D721Med (cell line): ENCODE results near the gene SH2D7.

Experiments
- DNase-seq: peaks from one replicate; pipeline ENCODE4 v3.0.0; 2011; ENCODE audit warnings: low spot score; ENCODE audit not compliant: insufficient read length
- FAIRE-seq: peaks from 2 replicates; lab custom pipeline; 2011; peaks lifted over from hg19 to GRCh38; lab: Jason Lieb, UNC
- TF ChIP-seq, protein P1 (sequence below): IDR thresholded peaks from 2 replicates; pipeline ENCODE4 v1.5.1; 2012; ENCODE audit warnings: mild to moderate bottlenecking, control low read depth; ENCODE audit not compliant: insufficient read depth; ENCODE audit errors: missing control alignments

The SH2D7 gene

GRCh38 chr15:78054966-78055365 lies 37.4 kb upstream of the SH2D7 start:
- TF ChIP-seq, protein P1, sequence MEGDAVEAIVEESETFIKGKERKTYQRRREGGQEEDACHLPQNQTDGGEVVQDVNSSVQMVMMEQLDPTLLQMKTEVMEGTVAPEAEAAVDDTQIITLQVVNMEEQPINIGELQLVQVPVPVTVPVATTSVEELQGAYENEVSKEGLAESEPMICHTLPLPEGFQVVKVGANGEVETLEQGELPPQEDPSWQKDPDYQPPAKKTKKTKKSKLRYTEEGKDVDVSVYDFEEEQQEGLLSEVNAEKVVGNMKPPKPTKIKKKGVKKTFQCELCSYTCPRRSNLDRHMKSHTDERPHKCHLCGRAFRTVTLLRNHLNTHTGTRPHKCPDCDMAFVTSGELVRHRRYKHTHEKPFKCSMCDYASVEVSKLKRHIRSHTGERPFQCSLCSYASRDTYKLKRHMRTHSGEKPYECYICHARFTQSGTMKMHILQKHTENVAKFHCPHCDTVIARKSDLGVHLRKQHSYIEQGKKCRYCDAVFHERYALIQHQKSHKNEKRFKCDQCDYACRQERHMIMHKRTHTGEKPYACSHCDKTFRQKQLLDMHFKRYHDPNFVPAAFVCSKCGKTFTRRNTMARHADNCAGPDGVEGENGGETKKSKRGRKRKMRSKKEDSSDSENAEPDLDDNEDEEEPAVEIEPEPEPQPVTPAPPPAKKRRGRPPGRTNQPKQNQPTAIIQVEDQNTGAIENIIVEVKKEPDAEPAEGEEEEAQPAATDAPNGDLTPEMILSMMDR, result no peak
- DNase-seq (no peak), FAIRE-seq (no peak)

DNA sequence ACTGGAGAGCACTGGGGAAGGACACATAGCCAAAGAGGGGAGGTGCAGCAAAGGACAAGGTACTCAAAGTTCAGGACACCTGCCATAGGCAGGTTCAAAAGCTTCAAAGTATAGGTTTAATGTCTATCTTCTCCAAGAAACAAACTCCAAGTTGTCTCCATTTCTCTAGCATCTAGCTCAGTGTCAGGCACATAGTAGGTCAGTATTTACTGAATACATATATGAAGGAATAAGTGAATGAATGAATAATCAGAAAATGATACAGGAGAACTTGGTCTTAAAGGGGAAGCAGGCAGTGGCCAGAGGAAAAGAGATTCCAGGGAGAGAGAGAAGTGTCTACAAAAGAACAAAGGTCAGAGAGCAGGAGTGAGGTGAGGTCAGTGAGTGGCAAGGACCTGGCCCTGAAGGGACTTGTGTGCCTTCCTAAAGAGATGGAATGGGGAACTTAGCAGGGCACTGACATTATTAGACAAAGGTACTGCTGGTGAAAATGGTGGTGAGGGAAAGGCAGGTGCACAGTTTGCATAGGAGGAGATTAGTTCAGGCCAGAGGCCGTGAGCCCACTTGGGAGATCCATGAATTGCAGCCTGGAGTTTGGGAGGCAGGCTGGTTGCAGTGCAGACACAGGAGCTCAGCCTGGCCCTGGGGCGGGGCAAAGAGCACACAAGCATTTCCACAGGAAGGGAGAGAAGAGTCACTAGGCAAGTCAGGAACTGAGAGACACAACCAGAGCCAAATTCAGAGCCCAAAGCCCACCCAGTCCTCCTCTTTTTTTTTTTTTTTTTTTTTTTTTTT lies 36.2 kb upstream of the SH2D7 start:
- no peak for DNase-seq
- TF ChIP-seq, protein P1, result no peak
- no peak for FAIRE-seq

- FAIRE-seq, result no peak
- DNase-seq, result no peak
- TF ChIP-seq, protein P1, result no peak
Measured at GRCh38 chr15:78056714-78057269, 35.6 kb upstream of the SH2D7 start.

- FAIRE-seq (no peak), DNase-seq (no peak)
- TF ChIP-seq, protein P1, result no peak
Measured at GRCh38 chr15:78057803-78058202, 34.6 kb upstream of the SH2D7 start.

DNA sequence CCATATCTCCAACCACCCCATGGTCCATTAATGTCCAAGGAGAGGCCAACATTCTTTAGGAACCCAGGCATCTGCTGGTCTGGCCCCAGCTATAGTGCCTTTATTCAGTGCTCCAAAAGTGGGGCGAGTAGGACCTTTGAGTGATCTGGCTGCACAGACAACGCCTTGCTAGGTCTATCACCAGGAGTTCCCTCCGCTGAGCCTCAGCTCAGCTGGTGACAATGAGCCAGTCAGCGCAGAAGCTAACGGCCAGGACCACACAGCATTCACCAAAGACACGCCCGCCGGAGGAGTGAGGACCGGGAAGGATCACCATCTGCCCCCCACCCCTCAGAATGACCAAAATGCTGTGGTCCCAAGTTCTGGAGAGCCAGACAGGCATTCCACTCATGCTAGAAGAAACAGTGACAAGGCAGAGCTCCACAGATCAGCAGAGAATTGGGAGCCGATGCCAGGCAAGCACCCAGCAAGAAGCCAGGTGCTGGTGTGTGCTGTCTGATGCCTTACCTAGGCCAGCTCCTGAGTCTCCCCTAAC lies 33.9 kb upstream of the SH2D7 start:
- FAIRE-seq, result no peak
- DNase-seq, result no peak
- TF ChIP-seq, protein P1, result no peak

DNA sequence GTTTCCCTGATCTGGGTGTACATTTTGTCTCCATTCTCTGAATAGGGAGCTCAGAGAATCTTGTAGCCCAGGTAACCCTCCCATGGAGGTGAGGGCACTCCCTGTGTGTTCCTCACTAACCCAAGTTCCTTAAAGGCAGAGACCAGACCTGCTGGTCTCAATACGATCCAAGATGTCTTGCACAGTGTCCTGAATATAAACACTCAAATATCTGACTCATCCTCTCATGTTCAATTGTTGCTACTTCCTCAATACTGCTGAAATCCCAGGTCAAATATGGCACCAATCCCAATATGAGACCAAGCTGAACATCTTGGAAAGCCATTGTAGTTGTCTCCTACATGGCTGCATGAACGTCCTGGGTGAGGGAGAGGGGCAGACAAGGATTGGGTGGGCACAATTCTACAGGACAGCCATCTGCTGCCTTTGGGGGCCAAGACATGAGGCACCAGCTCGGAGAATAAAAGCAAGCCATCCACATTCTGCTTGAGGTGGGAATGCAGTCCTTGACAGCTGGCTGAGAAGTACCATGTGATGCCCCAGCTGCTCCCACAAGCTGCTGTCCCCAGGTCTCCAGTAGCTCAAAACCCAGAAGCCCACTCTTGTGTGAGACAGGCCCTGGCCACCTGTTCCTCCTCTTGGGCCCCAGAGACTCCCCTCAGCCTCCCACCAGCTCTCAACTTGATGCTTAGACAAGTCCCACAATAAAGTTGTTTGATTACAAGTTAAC lies 33.1 kb upstream of the SH2D7 start:
- TF ChIP-seq, protein P1, result no peak
- no peak for FAIRE-seq
- DNase-seq, result no peak

DNA sequence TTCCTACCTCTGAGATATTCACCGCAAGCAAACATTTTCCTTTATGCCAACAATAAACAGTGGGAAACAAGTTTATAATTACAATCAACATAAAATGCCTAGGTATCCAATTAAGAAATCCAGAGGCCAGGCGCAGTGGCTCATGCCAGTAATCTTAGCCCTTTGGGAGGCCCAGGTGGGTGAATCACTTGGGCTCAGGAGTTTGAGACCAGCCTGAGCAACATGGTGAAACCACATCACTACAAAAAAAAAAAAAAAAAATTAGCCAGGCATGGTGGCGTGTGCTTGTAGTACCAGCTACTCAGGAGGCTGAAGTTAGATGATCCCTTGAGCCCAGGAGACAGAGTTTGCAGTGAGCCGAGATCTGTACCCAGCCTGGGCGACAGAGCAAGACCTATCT lies 32.1 kb upstream of the SH2D7 start:
- no peak for FAIRE-seq
- TF ChIP-seq, protein P1, result no peak
- DNase-seq, result no peak
